ENCODE data around the gene TANGO2. TPM values are rescaled to one million over a fixed set of nuclear protein-coding genes. Genes with fewer than 3 reads are reported as not detected.

Gene TANGO2
- total and polyA plus RNA-seq, 9 of the 15 experiments (the other 6 are each of a cell fraction or from before 2014, with no cell fraction given), result 15.5 to 94.9 (median 70.1) TPM

DNA sequence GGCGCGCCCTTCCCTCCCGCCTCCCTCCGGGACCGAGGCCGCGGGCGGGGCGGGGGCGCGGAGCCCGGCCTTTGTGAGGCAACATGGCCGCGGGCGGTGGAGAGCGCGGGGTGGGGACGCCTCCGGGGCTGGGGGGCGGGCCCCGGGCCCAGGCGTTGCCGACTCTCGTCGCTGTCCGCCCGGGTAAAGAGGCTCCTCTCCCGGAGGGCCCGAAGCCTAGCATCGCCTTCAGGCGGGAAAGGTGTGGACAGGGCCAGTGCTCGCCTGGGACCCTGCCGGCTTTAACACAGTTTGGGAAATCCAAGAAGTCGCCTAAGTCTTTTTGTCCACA is 59.5 kb downstream of the TANGO2 start (continued):
- TF ChIP-seq CEBPG (CRISPR knock-in tag; IDR thresholded peaks at IDR 0.05) (no peak), CEBPG (tag; conservative IDR thresholded peaks at IDR 0.05 in 1 of 2, IDR thresholded peaks at IDR 0.05 in 1 of 2) (peak in 1 of 2 experiments; percentile 85; a peak in 2 of 4 replicates)
- TF ChIP-seq, protein P1, sequence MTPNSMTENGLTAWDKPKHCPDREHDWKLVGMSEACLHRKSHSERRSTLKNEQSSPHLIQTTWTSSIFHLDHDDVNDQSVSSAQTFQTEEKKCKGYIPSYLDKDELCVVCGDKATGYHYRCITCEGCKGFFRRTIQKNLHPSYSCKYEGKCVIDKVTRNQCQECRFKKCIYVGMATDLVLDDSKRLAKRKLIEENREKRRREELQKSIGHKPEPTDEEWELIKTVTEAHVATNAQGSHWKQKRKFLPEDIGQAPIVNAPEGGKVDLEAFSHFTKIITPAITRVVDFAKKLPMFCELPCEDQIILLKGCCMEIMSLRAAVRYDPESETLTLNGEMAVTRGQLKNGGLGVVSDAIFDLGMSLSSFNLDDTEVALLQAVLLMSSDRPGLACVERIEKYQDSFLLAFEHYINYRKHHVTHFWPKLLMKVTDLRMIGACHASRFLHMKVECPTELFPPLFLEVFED (CRISPR knock-in tag; conservative IDR thresholded peaks at IDR 0.05), result no peak

DNA sequence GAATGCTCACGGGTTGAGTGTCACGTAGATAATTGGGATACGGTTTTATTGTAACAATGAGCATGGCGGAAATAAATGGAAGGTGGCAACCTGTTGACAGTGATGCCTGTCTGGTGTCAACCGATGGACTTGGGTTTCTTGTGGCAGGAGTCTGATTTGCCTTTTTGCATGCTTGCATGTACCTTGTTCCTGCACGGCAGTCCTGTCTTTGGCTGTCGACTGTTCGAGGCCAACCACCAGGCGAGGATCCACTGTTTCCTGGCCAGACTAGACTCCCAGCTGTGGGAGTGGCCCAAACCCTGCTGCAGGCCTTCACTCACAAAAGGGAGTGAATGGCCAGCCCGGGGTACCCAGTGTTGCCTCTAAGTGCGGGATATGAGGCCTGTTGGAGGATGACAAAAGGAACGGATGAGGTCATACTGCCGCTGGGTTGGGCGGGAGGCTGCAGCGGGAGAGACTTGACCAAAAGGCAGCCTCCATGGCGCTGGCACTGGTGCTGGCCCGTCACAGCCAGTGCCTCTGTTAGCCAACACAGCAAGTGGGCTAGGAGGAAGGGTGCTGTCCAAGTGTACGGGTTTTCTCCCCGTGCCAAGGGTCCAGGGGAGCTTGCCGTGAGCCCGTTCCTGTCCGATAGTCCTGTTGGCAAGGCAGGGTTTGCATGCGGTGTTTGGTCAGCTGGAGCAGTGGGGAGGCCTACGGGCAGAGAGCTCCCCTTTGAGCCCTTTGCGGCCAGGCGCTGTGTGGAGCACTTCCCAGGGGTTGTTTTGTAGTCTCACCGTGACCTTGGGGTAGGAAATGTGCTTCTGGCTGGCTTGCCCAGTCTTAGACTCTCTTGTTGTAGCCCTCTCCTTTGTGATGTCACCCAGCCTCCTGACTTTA is 60.1 kb downstream of the TANGO2 start:
- peak; percentile 57 for FAIRE-seq
- peaks cover 45% of the 10 kb centered on the region for H3K36me3 ChIP-seq (ENCODE audit: control insufficient read depth, insufficient read depth, low read length)
- POLR2A ChIA-PET, result interaction anchor here (0.5 to 10.4 kb wide), 31 partner anchors 9 to 862 kb away, joined by 3 to 145 read pairs (median 4); partner anchors contain the start of genes RANBP1, TANGO2 and TRMT2A
- TF ChIP-seq EGR1 (conservative IDR thresholded peaks at IDR 0.05), result no peak
- no peak for TF ChIP-seq KDM1A (IDR thresholded peaks at IDR 0.05)
- TF ChIP-seq RCOR1 (IDR thresholded peaks at IDR 0.05; ENCODE audit: borderline replicate concordance in 1 of 2, low read depth in 2 of 2, low read length in 2 of 2), result peak in 1 of 2 experiments; percentile 75; a peak in 3 of 4 replicates
- TF ChIP-seq ZNF444 (CRISPR knock-in tag; IDR thresholded peaks at IDR 0.05), result peak; percentile 71; the same call in 1 of the 2 replicates
- peak; percentile 87 for TF ChIP-seq THAP12 (CRISPR knock-in tag; IDR thresholded peaks at IDR 0.05)
- peak; percentile 95 for TF ChIP-seq JUND (IDR thresholded peaks at IDR 0.05; ENCODE audit: borderline replicate concordance, low read depth, low read length)
- no peak for TF ChIP-seq JUND (tag; IDR thresholded peaks at IDR 0.05; ENCODE audit: borderline replicate concordance, low read depth, low read length)
- no peak for TF ChIP-seq TAF15 (IDR thresholded peaks at IDR 0.05; ENCODE audit: low read depth, low read length)
- TF ChIP-seq ZNF408 (CRISPR knock-in tag; IDR thresholded peaks at IDR 0.05; ENCODE audit: low read depth), result 0 out of 2 replicates have a peak, but pooled peaks have one; percentile 46
- TF ChIP-seq RAD51 (IDR thresholded peaks at IDR 0.05; ENCODE audit: borderline replicate concordance, low read depth), result no peak
- TF ChIP-seq ADNP (tag; IDR thresholded peaks at IDR 0.05), result no peak
- TF ChIP-seq HDAC1 (IDR thresholded peaks at IDR 0.05), result no peak
- no peak for TF ChIP-seq HMG20B (CRISPR knock-in tag; IDR thresholded peaks at IDR 0.05)

More for the DNA sequence above, 60.1 kb downstream of the TANGO2 start:
- DNase-seq (ENCODE audit: extremely low read depth in 1 of 4, low spot score in 3 of 4), result peak; percentile 74 to 89 (median 79)
- peak overlapping the region; percentile 25 for H2AFZ ChIP-seq (ENCODE audit: low read depth, low read length)
- H3K4me3 ChIP-seq, result peak overlapping the region; percentile 67
- H3K9ac ChIP-seq (ENCODE audit: insufficient read depth in 1 of 2, low read depth in 2 of 2, low read length in 2 of 2), result peak overlapping the region; percentile 85 to 96
- H3K79me2 ChIP-seq (ENCODE audit: control insufficient read depth, insufficient read depth, low read length), result peaks cover 61% of the 10 kb centered on the region
- in situ Hi-C loops (cut with MboI) (no loop called here), intact Hi-C loops (cut with micrococcal nuclease) (loop anchor here (1.0 to 2.0 kb wide), 4 partner anchors 22 to 60 kb away; partner anchors contain the start of genes TANGO2 and TRMT2A)
- H3K27ac ChIP-seq (ENCODE audit: extremely low read depth, low read depth, low read length), result peak overlapping the region; percentile 78
- peaks cover 33% of the 10 kb centered on the region for H4K20me1 ChIP-seq (replicated peaks; ENCODE audit: control insufficient read depth, insufficient read depth, low read length)
- H3K27me3 ChIP-seq (ENCODE audit: control insufficient read depth in 2 of 2, insufficient read depth in 2 of 2, low read length in 2 of 2), result no peaks in the 10 kb centered on the region
- peak overlapping the region; percentile 95 for H3K4me2 ChIP-seq (ENCODE audit: insufficient read depth, low read length)
- CTCF ChIA-PET (ENCODE audit: low intra/inter-chr PET ratio), result interaction anchor here (0.9 kb wide), 1 partner anchor 111 kb away, joined by 3 read pairs; no protein-coding TSS in a partner anchor
- TSS peak; percentile 56 for BruUV-seq (replicated peaks)
- peaks cover 53 to 74% of the 10 kb centered on the region in 2 experiments for H3K4me1 ChIP-seq (replicated peaks in 1 of 2; ENCODE audit: control insufficient read depth in 2 of 2, insufficient read depth in 2 of 2, low read length in 2 of 2)
- WGBS (ENCODE audit: insufficient coverage, low coverage, missing lambda C conversion rate), result 2% methylated on average over 27 of the region's 27 CpGs
- H3K9me3 ChIP-seq (replicated peaks; ENCODE audit: control insufficient read depth, insufficient read depth, low read depth, low read length), result no peaks in the 10 kb centered on the region
- H3K9me1 ChIP-seq (ENCODE audit: control insufficient read depth, insufficient read depth, low read length), result peaks cover 16% of the 10 kb centered on the region
- ATAC-seq, result peak; percentile 33

Data from K562 (cell line).